HepG2 (cell line): ENCODE results near the gene TACC2. TPM values are rescaled to one million over a fixed set of nuclear protein-coding genes. Genes with fewer than 3 reads are reported as not detected.

Source experiments
- ATAC-seq: fragments of 200-7000 bp; cut with Tn5 transposase; 3 replicates; pipeline ENCODE4 v1.9.1; 2020; ENCODE audit warnings: mild to moderate bottlenecking, moderate library complexity
- BruUV-seq: library from RNA; stranded (reverse); fragments of 400-500 nt; replicated peaks from 2 replicates; lab custom pipeline; 2021; lab: Mats Ljungman, UMichigan
- CTCF ChIA-PET: fragments of 300-600 bp; formaldehyde crosslinking; extraction: SDS; loops from one replicate; lab custom pipeline; 2021; ENCODE audit warnings: low total read pairs, inconsistent platforms, low intra/inter-chr PET ratio; lab: Yijun Ruan, JAX
- POLR2A ChIA-PET: fragments of 350-600 bp; sonication (Branson Sonifier 250); formaldehyde crosslinking; loops from one replicate; lab custom pipeline; 2020; ENCODE audit warnings: antibody characterized with exemption, inconsistent platforms; lab: Yijun Ruan, JAX
- DNase-seq: peaks from one replicate; pipeline ENCODE4 v3.0.0-alpha.2; 2015; ENCODE audit warnings: low spot score
- FAIRE-seq: peaks from 3 replicates; lab custom pipeline; 2011; peaks lifted over from hg19 to GRCh38; lab: Jason Lieb, UNC
- H2AFZ ChIP-seq: one replicate; pipeline ENCODE4 v1.6.1; 2011; ENCODE audit warnings: low read length, inconsistent platforms
- H3K27ac ChIP-seq: fragments of 300-600 bp; 3 replicates; pipeline ENCODE4 v1.8.0; 2011; ENCODE audit warnings: mixed run types, mild to moderate bottlenecking, mixed read lengths, low read length, inconsistent platforms; ENCODE audit not compliant: insufficient read depth; ENCODE audit errors: extremely low read length
- H3K27me3 ChIP-seq, 2 experiments: fragments of 200-600 bp in 1 of 2; 2 replicates in 1 of 2; 3 replicates in 1 of 2; pipeline versions ENCODE4 v1.6.0 to v1.8.0; 2011; ENCODE audit warnings: low read length in 2 of 2, mild to moderate bottlenecking in 2 of 2, moderate library complexity in 2 of 2, inconsistent platforms in 1 of 2; ENCODE audit not compliant: insufficient read depth in 2 of 2, control insufficient read depth in 1 of 2
- H3K36me3 ChIP-seq, 2 experiments: fragments of 200-600 bp in 1 of 2; replicated peaks in 1 of 2; 2 replicates in 1 of 2; 3 replicates in 1 of 2; pipeline versions ENCODE4 v1.5.1 to v1.8.0; 2011; ENCODE audit warnings: low read length in 2 of 2, inconsistent platforms in 1 of 2; ENCODE audit not compliant: insufficient read depth in 2 of 2, control insufficient read depth in 1 of 2
- H3K4me1 ChIP-seq: 2 replicates; pipeline ENCODE4 v1.5.1; 2012; ENCODE audit warnings: low read length, inconsistent platforms; ENCODE audit not compliant: insufficient read depth
- H3K4me2 ChIP-seq: 2 replicates; pipeline ENCODE4 v1.6.0; 2011; ENCODE audit warnings: low read depth, low read length, inconsistent platforms
- H3K4me3 ChIP-seq, 3 experiments: fragments of 200-600 bp in 1 of 3; sonication (generic), shearing (Covaris generic) in 1 of 3; replicated peaks in 1 of 3; 2 replicates each; pipeline ENCODE4 v1.5.1; 2011 to 2016; ENCODE audit warnings: low read length in 3 of 3, inconsistent platforms in 2 of 3, low read depth in 2 of 3, mild to moderate bottlenecking in 2 of 3, control low read depth in 1 of 3, mixed read lengths in 1 of 3; ENCODE audit not compliant: insufficient read depth in 1 of 3
- H3K79me2 ChIP-seq: one replicate; pipeline ENCODE4 v1.6.1; 2011; ENCODE audit warnings: low read length, inconsistent platforms; ENCODE audit not compliant: insufficient read depth
- H3K9ac ChIP-seq: 2 replicates; pipeline ENCODE4 v1.6.0; 2011; ENCODE audit warnings: mild to moderate bottlenecking, low read depth, low read length, inconsistent platforms; ENCODE audit not compliant: insufficient read depth
- H3K9me3 ChIP-seq: 2 replicates; pipeline ENCODE4 v1.5.1; 2012; ENCODE audit warnings: mild to moderate bottlenecking, low read length
- H4K20me1 ChIP-seq: 2 replicates; pipeline ENCODE4 v1.6.0; 2011; ENCODE audit warnings: inconsistent platforms, mild to moderate bottlenecking, low read length, moderate library complexity; ENCODE audit not compliant: insufficient read depth
- EP300 ChIP-seq, 3 experiments: sonication (generic) in 1 of 3; formaldehyde crosslinking in 1 of 3; IDR thresholded peaks; 2 replicates each; pipeline versions ENCODE4 v1.5.1 to v1.6.1; 2011 to 2020; ENCODE audit warnings: low read depth in 2 of 3, low read length in 2 of 3, borderline replicate concordance in 1 of 3, improper control_type of control experiment in 1 of 3, mild to moderate bottlenecking in 1 of 3, missing genetic modification reagents in 1 of 3, moderate library complexity in 1 of 3
- MZF1 ChIP-seq: sonication (generic); formaldehyde crosslinking; IDR thresholded peaks from 2 replicates; pipeline ENCODE4 v1.8.1; 2023; ENCODE audit warnings: mild to moderate bottlenecking, missing genetic modification reagents, borderline replicate concordance
- NFYB ChIP-seq: sonication (generic); formaldehyde crosslinking; IDR thresholded peaks from 2 replicates; pipeline ENCODE4 v1.4.0; 2020; ENCODE audit warnings: missing genetic modification reagents
- NR2F6 ChIP-seq, 2 experiments: IDR thresholded peaks; 2 replicates each; pipeline ENCODE4 v1.6.1; 2016; ENCODE audit warnings: antibody characterized with exemption in 1 of 2, mild to moderate bottlenecking in 1 of 2
- PITX1 ChIP-seq: sonication (generic); formaldehyde crosslinking; IDR thresholded peaks from 2 replicates; pipeline ENCODE4 v1.5.1; 2020; ENCODE audit warnings: mild to moderate bottlenecking, missing genetic modification reagents
- SKI ChIP-seq: fragments of 450-650 bp; IDR thresholded peaks from one replicate; pipeline ENCODE4 v1.6.1; 2018; ENCODE audit warnings: mild to moderate bottlenecking; ENCODE audit not compliant: partially characterized antibody
- ZNF101 ChIP-seq: sonication (generic); formaldehyde crosslinking; IDR thresholded peaks from 2 replicates; pipeline ENCODE4 v1.4.0; 2020; ENCODE audit warnings: mild to moderate bottlenecking, low read depth, missing genetic modification reagents, borderline replicate concordance
- ZNF350 ChIP-seq: sonication (generic); formaldehyde crosslinking; IDR thresholded peaks from 2 replicates; pipeline ENCODE4 v1.4.0; 2020; ENCODE audit warnings: mild to moderate bottlenecking, low read depth, missing genetic modification reagents, borderline replicate concordance
- ZNF510 ChIP-seq: sonication (generic); formaldehyde crosslinking; IDR thresholded peaks from 2 replicates; pipeline ENCODE4 v1.4.0; 2020; ENCODE audit warnings: low read depth, mild to moderate bottlenecking, missing genetic modification reagents
- ZNF512 ChIP-seq: sonication (generic); formaldehyde crosslinking; IDR thresholded peaks from 2 replicates; pipeline ENCODE4 v1.4.0; 2020; ENCODE audit warnings: mild to moderate bottlenecking, missing genetic modification reagents
- ZNF841 ChIP-seq: sonication (generic); formaldehyde crosslinking; IDR thresholded peaks from 2 replicates; pipeline ENCODE4 v1.8.1; 2023; ENCODE audit warnings: missing genetic modification reagents, borderline replicate concordance
- ZNF891 ChIP-seq: sonication (generic); formaldehyde crosslinking; IDR thresholded peaks from 2 replicates; pipeline ENCODE4 v1.5.0; 2020; ENCODE audit warnings: mild to moderate bottlenecking, missing genetic modification reagents
- WGBS: methylation state at CpG from one replicate; pipeline ENCODE4 v1.1.6; 2017; ENCODE audit warnings: low lambda C conversion rate; 5-methylcytosine and 5-hydroxymethylcytosine counted together
- in situ Hi-C: cut with HindIII; loops from 2 replicates; pipeline ENCODE4 v1.10.0; 2017; ENCODE audit warnings: low pct_unique_long_range_greater_than_20kb; ENCODE audit not compliant: extremely low pct_ligation_motif_present
- intact Hi-C: fragments of 100-400 bp; cut with micrococcal nuclease; formaldehyde crosslinking; loops from one replicate; pipeline ENCODE4 v1.10.0; 2022; ENCODE audit not compliant: unreplicated experiment
- polyA plus RNA-seq, 8 experiments: library from polyadenylated mRNA; depleted of rRNA in 3 of 8; stranded (reverse) in 7 of 8; unstranded in 1 of 8; fragments of >200 nt; fragmentation: Illumina TruSeq in 4 of 8; extraction: Trizol in 4 of 8; gene quantifications; 2 replicates each; pipeline versions ENCODE4 v1.2.1 to v1.2.3, GENCODE V29; 2011 to 2016; ENCODE audit warnings: low read depth in 4 of 8, missing spikeins in 1 of 8, mixed read lengths in 1 of 8; ENCODE audit not compliant: insufficient read depth in 1 of 8
- total RNA-seq, 5 experiments: library from RNA; depleted of rRNA; stranded (reverse); fragments of >200 nt; fragmentation: Illumina TruSeq; extraction: Trizol; gene quantifications; 2 replicates each; pipeline ENCODE4 v1.2.3, GENCODE V29; 2016; ENCODE audit warnings: low read depth in 1 of 5

Gene TACC2
- total and polyA plus RNA-seq, 2 of the 13 experiments (the other 11 are each of a cell fraction or from before 2014, with no cell fraction given): 11.8 to 16.0 TPM

- DNase-seq: no peak
- Histone ChIP-seq H3K36me3 (no peaks in the 10 kb centered on the region; a peak in 1 of 5 replicates), H3K4me2 (no peak overlapping the region), H2AFZ (no peak overlapping the region), H3K4me3 (no peak overlapping the region), H3K4me1 (peaks cover 46% of the 10 kb centered on the region), H3K79me2 (peaks cover 28% of the 10 kb centered on the region), H3K9me3 (no peaks in the 10 kb centered on the region), H3K27me3 (no peaks in the 10 kb centered on the region)
- WGBS: 73% methylated on average over 4 of the region's 4 CpGs
- ChIA-PET CTCF (no interaction called here), POLR2A (no interaction called here)
- intact Hi-C loops: no loop called here
- no peak for ATAC-seq
- TF ChIP-seq SKI (no peak), MZF1 (no peak), ZNF350 (CRISPR knock-in tag) (no peak), NR2F6 (IDR thresholded peaks at IDR 0.05) (no peak), NR2F6 (CRISPR knock-in tag; IDR thresholded peaks at IDR 0.05) (no peak), ZNF101 (CRISPR knock-in tag) (no peak), EP300 (IDR thresholded peaks at IDR 0.05; ENCODE audit: low read depth in 2 of 2, low read length in 2 of 2) (no peak), EP300 (CRISPR knock-in tag; IDR thresholded peaks at IDR 0.05; ENCODE audit: borderline replicate concordance) (no peak), NFYB (CRISPR knock-in tag) (no peak), ZNF841 (CRISPR knock-in tag) (no peak), ZNF512 (CRISPR knock-in tag) (no peak), ZNF510 (CRISPR knock-in tag) (no peak), PITX1 (no peak), ZNF891 (no peak)
- TF ChIP-seq, all 625 proteins: peak for 0
- peaks cover 7% of the 10 kb centered on the region for H4K20me1 ChIP-seq
- FAIRE-seq: no peak
- in situ Hi-C loops: no loop called here
- H3K9ac ChIP-seq: no peak overlapping the region
- no TSS peak for BruUV-seq
- H3K27ac ChIP-seq: peak overlapping the region; percentile 49
Observed at GRCh38 chr10:122181876-122182275, 192.9 kb downstream of the TACC2 start.
